GM21825 (cell line): ENCODE results near the gene OSBPL6.
A peak's percentile ranks its signal among the peaks of the same experiment; 100 is the strongest.
"Not testable (repeated sequence)": the region's sequence is repeated elsewhere in the genome, so short reads cannot be mapped to it uniquely, and the experiment has no call there.

Experiments used
- ATAC-seq: cut with Tn5 transposase; IDR thresholded peaks from one replicate; pipeline ENCODE4 v1.9.1; 2021; ENCODE audit warnings: mild to moderate bottlenecking, moderate library complexity; ENCODE audit not compliant: unreplicated experiment

OSBPL6 gene

DNA sequence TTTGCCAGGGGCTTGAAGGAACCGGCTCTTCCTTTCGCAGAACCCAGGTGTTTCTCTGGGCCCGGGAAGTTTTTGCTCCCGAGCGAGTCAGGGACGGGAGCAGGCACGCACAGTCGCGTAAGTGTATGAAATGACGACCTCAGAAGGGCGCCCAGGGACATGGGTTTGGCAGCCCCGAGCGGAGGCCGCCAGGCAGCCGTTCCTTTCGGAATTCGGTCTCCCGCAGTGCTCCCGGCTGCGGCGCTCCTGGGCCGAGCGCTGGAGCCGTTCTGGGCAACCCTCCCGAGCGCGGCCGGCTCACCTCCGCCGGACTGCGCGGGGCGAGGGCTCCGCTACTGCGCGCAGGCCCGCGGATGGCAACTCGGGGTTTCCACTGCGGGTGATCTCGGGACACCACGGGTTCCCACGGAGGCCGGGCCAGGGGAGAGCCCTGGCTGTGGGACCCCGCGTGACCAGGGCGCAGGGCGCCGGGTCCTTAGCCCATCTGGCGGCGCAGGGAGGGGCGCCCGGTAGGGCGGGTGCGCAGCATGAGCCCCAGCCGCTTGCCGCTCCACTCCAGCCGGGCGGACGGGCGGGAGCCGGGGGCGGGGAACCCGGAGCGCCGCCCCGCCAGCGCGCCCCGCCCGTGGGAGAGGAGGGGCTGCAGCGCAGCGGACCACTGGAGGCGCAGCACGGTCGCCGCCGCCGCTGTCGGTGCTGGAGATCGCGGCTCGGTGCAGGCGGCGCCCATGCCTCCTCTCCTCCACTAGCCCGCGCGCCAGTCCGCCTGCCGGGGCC is at the start of gene OSBPL6:
Gene OSBPL6 (plus strand): TSS at position 690 of the 777 bp plus-strand sequence. CDS start 111,673 bp downstream, outside the sequence.
- ATAC-seq, result peak; percentile 92

DNA sequence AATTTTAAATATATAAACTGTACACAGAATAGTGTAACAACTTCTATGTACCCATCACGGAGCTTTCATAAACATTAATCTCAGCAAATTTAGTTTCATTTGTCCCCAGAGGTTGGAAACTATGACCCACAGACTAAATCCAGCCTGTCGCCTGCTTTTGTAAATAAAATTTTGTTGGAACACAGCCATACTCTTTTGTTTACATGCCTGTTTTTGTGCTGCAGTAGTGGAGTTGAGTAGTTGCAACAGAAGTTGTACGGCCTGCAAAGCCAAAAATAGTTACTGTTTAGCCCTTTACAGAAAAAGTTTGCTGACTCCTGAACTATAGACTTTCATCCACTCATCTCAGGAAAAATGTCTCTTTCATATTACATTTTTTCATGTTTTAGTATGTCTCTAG is 42.3 kb upstream of the OSBPL6 start:
- no peak for ATAC-seq

DNA sequence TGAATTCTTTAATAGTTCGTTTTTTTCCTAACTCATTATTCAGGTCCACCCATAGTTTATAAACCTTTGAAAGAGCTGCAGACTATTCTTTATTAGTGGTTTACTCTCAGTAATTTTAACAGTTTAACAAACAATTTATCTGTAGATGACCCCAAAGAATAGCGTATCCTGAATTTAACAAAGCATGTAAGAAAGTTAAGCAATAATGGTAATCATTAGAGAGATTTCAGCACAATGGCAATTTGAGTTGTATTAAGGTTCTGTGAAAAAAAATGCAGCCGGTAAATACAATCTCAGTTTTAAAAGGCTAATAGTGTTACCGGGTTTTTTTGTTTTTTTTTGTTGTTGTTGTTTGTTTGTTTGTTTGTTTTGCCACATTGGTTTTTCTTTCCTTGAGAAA is 41.8 kb upstream of the OSBPL6 start:
- ATAC-seq, result no peak

DNA sequence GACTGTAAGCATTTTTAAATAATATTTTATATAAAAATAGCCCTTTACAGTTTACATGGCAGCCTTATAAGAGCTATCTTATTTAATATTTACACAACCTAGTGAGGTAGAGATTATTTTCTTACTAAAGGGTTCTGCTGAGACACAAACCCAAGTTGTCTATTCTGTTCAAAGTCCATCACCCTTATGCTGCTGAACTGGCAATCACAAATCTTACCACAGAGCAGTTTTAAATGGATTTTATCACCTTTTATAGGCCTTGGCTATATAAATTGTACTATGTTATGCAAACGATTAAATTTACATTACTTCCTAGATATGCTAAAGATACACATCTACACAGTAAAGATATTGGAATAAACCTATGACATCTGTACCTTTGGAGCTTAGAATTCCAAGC is 41.3 kb upstream of the OSBPL6 start:
- no peak for ATAC-seq

DNA sequence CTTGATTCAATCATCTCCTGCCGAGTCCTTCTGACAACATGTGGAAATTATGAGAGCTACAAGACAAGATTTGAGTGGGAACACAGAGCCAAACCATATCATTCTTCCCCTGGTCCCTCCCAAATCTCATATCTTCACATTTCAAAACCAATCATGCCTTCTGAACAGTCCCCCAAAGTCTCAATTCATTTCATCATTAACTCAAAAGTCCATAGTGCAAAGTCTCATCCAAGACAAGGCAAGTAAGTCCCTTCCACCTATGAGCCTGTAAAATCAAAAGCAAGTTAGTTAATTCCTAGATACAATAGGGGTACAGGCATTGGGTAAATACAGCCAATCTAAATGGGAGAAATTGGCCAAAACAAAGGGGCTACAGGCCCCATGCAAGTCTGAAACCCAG is 40.4 kb upstream of the OSBPL6 start:
- ATAC-seq, result not testable (repeated sequence)

DNA sequence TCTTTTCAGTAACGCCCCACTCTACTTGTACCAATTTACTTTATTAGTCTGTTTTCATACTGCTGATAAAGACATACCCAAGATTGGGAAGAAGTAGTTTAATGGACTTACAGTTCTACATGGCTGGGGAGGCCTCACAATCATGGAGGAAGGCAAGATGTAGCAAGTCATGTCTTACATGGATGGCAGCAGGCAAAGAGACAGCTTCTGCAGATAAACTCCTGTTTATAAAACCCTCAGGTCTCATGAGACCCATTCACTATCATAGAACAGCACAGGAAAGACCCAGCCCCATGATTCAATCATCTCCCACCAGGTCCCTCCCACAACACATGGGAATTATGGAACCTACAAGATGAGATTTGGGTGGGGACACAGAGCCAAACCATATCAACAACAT is 38.8 kb upstream of the OSBPL6 start:
- ATAC-seq, result no peak

DNA sequence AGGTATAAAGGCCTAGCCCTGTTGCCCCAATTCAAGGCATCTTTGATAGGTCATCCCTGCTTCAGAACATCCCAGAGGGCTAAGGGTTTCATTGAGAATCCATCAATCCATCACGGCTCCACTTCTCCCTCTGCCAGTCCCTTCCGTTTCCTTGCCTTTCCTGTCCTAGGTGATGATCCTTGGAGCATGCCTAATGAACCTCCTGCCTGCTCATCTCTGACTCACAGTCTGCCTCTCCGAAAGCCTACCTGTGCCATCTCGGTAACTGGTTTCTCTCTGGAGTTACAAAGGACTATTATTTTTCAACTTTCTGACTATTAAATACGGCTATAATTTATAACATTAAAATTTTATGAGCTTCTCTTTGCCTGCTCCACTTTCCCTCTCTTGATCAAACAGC is 36.7 kb upstream of the OSBPL6 start:
- ATAC-seq, result no peak

DNA sequence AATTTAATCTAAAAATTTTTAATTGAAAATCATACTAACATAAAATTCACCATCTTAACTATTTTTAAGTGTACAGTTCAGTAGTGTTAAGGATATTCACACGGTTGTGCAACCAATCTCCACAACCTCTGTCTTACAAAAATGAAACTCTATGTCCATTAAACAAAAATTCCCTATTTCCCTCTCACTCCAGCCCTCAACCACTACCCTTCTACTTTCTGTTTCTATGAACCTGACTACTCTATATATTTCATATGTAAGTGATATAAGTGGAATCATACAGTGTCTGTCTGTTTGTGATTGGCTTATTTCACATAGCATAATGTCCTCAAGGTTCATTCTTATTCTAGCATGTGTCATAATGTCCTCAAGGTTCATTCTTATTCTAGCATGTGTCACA is 34.3 kb upstream of the OSBPL6 start:
- ATAC-seq, result no peak

DNA sequence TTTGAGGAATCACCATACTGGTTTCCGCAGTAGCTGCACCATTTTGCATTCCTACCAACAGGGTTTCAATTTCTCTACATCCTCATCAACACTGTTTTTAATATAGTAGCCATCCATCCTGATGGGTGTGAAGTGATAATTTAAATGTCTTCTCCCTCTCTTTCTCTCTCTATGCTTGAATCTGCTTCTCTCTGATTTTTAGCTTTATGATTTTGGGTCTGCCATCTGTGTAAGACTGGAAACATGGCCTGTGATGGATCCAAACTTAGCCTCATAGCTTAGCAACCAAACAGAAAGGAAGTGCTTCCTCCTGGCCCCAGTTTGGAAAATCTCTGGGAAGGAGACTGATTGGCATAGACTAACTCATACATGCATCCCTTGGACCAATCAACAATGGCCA is 33.7 kb upstream of the OSBPL6 start:
- no peak for ATAC-seq

DNA sequence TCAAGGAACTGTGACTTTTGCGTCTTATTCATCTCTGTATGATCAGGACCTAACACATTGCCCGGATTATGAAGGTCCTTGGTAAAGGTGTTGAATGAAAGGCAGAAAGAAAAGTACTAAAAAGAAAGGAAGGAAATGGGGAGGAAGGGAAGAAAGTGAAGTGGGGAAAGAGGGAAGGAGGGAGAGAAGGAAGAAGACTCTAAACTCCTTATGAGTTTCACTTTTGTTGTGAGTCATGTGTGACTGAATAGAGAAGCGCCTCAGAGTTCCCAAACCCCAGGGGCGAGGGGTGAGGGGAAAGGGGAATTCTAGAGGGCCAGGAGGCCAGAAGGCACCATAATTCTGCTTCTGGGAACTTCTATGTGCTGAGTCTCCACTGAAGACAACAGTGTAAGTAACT is 30.9 kb upstream of the OSBPL6 start:
- no peak for ATAC-seq

DNA sequence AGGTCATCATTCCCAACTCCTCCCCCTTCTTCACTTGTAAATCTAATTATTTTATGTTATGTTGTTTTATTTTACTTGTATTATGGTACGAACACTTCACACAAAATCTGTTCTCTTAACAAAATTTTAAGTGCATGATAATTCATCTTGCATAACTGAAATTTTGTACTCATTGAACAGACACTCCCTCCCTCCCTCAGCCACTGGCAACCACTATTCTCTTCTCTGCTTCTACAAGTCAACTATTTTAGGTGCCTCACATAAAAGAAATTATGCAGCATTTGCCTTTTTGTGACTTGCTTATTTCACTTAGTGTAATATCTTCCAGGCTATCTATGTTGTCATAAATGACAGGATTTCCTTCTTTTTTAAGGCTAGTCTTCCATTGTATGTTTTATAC is 30.4 kb upstream of the OSBPL6 start:
- no peak for ATAC-seq

DNA sequence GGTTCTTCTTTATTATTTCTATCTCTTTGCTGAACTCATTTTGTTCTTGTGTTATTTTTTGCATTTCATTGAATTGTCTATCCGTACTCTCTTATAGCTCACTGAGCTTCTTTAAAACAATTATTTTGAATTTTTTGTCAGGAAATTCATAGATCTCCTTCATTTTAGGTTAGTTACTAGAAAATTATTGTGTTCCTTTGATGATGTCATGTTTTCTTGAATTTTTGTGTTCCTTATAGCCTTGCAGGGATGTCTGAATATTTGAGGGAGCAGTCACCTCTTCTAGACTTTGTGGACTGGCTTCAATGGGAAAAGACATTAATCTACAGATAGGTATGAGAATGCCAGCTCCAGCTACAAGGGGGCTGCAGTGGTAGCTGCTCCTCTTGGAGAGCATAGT is 20.7 kb upstream of the OSBPL6 start:
- ATAC-seq, result no peak

DNA sequence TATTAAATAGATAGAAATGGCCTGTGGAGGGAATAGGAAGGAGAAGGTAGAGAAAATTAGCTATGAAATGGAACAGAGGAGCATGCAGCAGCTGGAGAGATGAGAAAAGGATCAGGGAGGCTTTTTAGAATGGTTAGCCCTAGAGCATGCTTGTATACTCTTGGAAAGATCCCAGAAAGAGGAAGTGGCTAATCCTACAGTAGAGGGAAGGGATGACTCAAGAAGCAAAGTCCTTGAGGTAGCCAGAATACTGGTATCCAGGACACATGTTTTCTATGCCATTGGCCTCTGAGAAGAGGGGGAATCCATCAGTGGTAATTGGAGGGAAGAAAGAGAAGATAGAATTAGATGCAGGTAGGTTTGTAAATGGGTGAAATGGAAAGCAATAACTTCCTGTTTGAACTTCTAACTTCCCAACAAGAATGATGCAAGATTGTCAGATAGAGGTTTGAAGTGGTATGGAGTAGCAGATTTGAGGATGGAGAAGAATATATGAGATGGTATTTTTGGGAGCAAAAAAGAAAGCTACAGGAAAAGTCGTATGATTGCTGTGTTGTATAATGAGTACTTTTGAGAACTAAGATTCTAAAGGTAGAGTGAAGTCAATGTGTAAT is 17.1 kb upstream of the OSBPL6 start:
- no peak for ATAC-seq

DNA sequence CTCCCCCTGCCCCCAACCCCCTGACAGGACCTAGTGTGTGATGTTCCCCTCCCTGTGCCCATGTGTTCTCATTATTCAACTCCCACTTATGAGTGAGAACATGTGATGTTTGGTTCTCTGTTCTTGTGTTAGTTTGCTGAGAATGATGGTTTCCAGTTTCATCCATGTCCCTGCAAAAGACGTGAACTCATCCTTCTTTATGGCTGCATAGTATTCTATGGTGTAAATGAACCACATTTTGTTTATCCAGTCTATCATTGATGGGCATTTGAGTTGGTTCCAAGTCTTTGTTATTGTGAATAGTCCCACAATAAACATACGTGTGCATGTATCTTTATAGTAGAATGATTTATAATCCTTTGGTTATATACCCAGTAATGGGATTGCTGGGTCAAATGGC is 13.7 kb upstream of the OSBPL6 start:
- ATAC-seq, result not testable (repeated sequence)

DNA sequence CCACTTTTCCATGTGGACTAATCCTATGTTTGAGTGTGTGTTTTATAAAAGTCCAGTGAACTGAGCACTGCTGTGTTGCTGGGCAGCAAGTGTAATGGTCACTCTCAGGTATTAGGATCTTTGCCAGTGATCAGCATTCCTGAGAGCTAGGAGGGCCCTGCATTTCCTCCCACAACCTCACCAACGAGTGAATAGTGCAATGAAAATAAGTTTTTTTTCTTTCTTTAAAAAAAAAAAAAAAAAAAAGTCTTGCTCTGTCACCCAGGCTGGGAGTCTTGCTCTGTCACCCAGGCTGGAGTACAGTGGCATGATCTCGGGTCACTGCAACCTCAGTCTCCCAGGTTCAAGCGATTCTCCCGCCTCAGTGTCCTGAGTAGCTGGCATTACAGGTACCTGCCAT is 6.5 kb upstream of the OSBPL6 start:
- no peak for ATAC-seq

DNA sequence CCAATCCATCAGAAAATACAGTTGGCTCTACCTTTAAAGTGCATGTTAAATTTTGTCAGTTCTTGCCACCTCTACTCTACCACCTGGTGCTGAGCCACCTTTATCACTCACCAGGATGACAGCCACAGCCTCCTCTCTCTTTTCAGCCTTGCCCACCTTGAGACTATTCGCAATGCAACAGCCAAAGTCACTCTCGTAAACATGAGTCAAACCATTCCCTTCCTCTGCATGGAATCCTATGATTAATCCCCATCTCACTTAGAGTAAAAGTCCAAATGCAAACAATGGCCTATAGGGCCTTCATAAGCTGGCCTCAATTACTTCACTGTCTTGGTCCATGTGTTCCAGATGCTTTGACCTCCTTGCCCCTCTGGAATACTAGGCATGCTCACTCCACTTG is 5.8 kb upstream of the OSBPL6 start:
- ATAC-seq, result no peak

DNA sequence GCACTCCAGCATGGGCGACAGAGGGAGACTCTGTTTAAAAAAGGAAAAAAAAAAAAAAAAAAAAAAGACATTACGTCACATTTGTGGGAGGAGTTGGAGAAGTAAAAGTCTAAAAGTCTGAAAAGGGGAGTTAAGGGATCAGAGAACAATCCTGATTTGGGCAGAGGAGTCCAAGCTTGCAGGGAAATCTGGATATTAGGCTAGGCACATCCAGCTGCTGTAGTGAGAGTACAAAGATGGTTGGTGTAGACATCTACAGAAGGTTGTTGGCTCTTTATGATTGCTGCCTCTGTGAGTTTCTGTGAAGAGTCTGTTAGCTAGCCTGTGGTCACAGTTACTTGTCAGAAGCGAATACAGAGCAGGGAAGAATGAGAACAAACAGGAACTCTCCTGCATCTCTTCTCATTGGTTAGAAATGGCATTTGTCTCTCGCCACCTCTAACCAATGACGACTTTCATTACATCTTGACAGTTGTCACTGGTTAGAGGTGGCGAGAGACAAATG is 3.3 kb upstream of the OSBPL6 start:
- ATAC-seq, result no peak

DNA sequence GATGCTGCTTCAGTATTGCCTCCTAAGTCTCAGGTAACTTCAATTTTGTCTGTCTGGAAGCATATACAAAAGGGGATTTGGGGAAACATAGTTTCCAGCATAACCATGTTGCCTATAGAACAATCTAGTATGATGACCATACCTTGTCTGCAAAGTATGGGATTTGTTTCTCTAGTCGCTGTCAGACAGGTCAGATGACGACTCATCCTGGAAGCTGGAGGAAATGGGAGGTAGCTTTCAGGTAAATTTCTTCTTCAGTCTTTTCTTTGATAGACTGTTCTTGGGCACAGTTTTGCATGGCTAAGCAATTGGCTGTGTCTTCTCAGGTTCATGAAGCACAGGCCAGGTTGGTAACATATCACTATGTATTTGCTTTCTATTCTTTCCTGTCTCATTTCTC is 2.8 kb upstream of the OSBPL6 start:
- no peak for ATAC-seq

DNA sequence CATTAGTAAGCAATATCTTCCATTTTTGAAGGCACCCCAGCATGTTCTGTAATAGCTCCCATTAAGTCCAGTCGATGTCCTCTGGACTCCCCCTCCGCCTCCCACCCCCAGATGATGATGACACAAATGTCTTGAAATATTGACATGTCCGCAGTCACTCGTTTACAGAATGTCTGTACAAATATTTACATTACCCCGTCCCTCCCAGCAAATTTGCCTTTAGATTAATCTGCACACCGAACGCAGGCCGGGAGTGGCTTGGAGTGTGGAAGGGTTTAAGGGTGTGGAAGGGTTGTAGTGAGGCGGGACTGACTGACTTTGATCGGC is 853 bp upstream of the OSBPL6 start:
- peak; percentile 1 for ATAC-seq

DNA sequence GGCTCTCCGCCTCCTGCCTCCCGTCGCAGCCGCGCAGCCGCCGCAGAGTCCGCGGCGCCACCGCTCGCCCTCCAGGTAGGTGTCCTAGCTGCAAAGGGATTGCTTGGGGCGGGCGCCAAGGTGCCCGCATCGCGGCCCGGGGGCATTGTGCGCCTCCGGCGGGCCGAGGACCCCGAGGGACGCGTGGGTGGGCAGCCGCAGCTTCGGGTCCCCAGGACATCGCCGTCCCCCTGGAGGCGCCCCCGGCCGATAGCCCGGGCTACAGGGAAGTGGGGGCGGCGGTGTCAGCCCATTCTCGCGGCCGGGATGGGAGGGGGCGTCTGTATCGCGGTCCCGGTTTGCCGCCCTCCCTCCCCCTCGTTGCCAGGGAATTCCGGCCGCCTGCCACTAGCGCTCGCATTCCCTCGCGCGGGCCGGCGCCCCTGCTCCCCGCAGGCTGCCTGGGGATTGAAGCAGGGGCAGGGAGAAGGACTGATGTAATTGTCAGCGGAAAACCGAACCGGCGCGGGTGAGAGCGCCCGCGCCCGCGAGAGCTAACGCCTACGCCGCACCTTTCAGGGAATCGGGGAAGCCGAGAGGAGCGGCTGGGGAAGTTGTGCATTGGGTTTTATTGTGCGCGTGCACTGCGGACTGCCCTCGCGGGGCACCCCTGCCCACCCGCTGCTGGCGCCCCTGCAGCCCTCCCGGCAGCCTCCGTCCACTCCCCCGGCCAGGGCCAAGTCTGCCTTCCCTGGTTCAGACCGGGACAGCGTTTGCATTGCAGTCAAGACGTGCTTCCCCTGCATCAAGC is 483 bp downstream of the OSBPL6 start:
- peak; percentile 21 for ATAC-seq

DNA sequence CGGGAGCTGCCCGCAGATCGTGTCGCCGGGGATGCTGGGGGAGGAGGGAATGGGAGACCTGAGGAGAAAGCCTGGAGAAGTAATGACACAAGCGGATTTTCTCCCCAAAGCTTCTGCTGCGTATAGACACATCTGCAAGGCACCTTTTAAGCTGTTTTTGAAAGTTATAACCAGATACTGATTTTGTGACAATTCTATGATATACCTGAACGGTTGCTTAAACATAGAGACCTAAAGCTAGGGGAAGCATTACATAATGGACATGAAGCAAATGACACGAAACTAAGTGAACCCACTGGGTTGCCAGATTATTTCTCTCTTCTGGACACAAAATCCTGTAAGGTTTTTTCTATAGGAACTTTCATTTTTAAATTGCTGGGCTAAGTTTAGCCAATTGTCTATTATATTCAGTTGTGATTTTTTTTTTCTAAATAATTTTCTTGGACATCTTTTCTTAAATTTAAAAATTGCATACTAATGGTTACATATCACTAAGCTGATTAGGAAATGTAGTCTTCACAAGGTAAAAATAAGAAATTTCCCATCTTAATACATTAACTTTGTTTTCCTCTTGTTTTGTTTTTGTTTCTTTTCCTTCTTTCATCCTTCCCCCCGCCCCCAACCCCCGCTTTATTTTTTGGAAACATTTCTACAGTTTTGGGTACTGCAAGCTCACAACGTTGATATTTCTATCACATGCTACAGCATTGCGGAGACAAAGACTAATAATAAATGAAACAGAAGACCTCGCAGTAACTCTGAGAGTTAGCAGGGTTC is 1.3 kb downstream of the OSBPL6 start:
- no peak for ATAC-seq
